GM12872 (cell line): ENCODE results near the gene RGS14.

Source experiments
- CTCF ChIP-seq: IDR thresholded peaks from 3 replicates; pipeline ENCODE4 v1.5.1; 2011; ENCODE audit warnings: low read depth, mild to moderate bottlenecking, low read length, moderate library complexity; ENCODE audit not compliant: insufficient read depth

RGS14 gene

DNA sequence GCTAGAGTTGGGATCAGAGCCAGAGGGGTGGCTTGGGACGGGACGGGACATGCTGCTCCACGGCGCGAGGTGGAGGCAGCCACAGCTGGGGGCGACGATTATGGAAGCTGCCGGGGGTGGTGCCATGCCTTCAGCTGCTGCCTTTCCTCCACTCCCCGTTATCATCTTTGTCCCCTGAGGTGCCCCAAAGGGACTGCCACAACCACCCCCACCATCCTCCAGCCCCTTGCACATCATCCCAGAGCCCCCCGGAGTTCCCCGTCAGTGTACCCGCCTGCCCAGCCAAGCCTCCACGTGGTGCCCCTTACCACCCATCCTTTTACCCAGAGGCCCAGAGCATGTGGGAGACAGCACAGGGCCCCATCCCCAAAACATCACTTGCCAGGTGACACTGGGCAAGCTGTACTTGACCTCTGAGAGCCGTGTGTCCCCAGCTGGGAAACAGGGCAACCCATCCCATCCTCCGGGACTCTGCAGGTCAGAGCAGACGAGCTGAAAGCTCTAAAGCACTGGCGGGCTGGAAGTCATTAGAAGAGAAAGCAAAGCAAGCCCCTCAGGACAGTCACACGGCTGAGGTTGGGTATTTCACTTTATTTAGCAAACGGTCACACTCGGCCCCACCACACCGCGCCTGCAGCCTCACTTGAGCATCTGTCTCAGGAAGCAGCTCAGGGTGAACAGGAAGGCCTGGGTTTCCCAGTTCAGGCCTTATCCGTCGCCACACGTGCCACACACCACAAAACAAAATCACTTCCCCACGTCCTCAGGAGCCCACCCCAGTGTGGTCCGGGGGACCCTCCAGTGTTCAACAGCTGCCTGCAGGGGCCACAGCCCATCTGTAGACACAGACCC, 26.5 kb upstream of the RGS14 start:
- TF ChIP-seq CTCF = no peak

DNA sequence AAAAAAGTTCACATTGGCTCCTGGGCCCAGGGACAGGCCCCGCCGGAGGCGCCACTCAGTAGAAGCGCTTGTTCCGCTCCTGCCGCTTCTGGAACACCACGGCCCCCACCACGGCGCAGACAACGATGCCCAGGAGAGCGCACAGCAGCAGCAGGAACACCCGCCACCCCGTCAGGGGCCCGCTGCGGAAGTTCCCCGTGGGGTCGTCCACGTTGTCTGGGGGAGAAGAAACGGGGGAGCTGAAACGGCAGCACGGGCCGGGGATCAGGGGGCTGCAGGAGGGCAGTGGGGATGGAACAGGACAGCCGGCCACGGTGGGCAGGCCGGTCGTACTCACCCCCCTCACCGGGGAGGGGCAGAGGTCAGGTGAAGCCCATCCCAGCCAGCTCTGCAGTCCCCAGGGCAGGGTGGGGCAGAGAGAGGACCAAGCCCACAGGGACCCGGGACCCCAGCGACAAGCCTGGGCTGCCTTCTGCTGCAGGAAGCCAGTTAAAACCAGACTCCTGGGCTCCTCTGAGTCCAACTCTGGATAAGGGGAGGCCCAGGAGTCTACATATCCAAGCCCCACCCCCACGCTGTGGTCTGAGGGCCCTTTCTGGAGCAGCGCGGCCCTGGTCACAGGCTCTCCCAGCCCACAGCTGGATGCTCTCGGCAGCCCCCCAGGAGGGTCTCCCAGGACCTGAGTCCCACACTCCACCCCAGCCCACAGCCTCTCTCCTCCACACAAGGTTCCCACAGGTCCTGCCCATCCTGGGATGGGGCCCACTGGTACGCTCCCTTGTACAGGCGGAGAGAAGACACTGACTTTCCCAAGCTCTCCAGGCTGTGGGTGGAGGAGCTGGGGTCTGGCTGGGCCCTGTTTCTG, 25.5 kb upstream of the RGS14 start:
- TF ChIP-seq CTCF = no peak

GRCh38 chr5:177332896-177333260, 24.8 kb upstream of the RGS14 start:
- no peak for TF ChIP-seq CTCF

- no peak for TF ChIP-seq CTCF
Observed at GRCh38 chr5:177333420-177334154, 24.1 kb upstream of the RGS14 start.

DNA sequence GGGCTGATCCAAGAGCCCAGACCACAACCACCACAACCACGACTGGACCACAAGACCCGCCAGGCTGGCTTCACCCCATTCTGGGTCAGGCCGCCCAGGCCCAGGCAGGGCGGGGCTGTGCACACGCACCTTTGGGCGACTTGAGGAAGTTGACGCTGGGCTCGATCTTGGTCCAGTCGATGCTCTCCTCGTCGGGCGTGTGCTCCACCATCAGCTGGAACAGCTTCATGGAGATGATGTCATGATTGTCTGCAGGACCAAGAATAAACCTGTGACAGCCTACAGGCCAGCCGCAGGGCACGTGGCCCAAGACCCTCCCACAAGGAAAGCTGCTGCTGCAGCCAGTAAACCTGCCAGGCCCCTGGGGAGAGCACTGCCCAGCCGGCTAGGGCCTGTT, 23.6 kb upstream of the RGS14 start:
- TF ChIP-seq CTCF = no peak

- no peak for TF ChIP-seq CTCF
Observed at GRCh38 chr5:177334781-177335700, 22.7 kb upstream of the RGS14 start.
